BLaER1 (cell line): ENCODE results near the gene PIH1D2.

ENCODE experiments used
- H3K27ac ChIP-seq: shearing (Covaris generic); formaldehyde crosslinking; 2 replicates; pipeline ENCODE4 v1.8.1; 2022
- H3K27me3 ChIP-seq: shearing (Covaris generic); formaldehyde crosslinking; 2 replicates; pipeline ENCODE4 v1.8.1; 2022
- H3K36me3 ChIP-seq: shearing (Covaris generic); formaldehyde crosslinking; 2 replicates; pipeline ENCODE4 v1.8.1; 2022
- H3K4me1 ChIP-seq: shearing (Covaris generic); formaldehyde crosslinking; 2 replicates; pipeline ENCODE4 v1.8.1; 2022
- H3K4me2 ChIP-seq: shearing (Covaris generic); formaldehyde crosslinking; 2 replicates; pipeline ENCODE4 v1.8.1; 2022
- H3K4me3 ChIP-seq: shearing (Covaris generic); formaldehyde crosslinking; 2 replicates; pipeline ENCODE4 v1.8.1; 2022
- H3K9ac ChIP-seq: shearing (Covaris generic); formaldehyde crosslinking; 2 replicates; pipeline ENCODE4 v1.8.1; 2022
- H3K9me3 ChIP-seq: shearing (Covaris generic); formaldehyde crosslinking; 2 replicates; pipeline ENCODE4 v1.8.1; 2022
- H4K20me1 ChIP-seq: shearing (Covaris generic); formaldehyde crosslinking; 2 replicates; pipeline ENCODE4 v1.8.1; 2022
- Cebpa-rat ChIP-seq: shearing (Covaris generic); IDR thresholded peaks from 2 replicates; pipeline ENCODE4 v1.8.1; 2022

The PIH1D2 gene, protein sequence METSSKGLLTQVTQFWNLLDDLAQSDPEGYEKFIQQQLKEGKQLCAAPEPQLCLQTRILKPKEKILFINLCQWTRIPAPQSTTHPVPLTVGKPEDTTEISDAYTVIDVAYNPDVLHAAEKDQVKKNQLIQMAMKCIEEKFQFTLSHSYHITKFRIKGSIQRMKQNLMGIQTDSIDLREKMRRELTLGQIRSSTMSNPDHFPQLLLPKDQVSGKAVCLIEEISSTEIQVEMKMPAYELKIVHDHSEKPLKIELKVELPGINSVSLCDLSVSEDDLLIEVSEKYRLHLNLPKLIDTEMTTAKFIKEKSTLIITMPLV

DNA sequence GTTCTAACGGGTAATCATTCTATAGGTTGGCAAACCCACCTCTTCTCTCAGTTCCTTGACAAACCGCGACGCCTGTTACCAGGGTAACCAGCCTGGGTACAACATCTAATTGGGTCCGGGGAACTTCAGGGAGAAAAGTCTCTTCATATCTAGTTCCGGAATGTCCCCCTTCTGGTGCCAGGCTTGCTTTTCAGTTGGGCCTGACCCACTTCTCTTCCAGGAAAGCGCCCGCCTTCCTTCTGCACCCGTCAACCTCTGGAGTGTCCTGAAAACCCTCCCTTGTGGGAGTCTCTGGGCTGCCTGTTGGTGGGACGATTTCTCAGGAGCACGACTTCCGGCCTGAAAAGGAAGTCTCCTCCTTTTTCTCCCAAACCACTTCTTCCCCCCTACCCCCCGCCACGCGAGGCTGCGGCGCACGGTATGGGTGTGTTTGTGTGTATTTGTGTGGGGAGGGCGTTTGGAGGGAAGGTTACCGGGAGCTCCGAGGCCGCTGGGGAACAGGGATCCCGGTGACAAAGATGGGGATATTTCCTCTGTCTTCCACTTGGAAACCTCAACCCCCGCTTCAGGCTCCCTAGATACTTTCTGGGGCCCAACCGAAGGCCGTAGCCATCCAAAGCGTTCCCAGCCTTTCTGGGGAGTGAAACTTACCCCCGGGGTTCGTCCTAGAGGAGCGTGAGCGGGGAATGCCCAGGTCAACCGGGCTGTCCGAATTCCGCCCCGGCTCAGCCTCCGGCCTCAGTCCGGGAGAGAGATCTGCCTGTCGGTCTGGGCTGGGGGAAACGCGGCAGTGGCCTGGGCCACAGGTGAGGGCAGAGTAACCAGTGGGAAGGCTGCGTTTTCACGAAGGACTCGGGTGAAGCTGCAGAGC is at the start of gene PIH1D2, which contains the start of gene NKAPD1:
PIH1D2 (minus strand) TSS at position 77 of the 871 bp plus-strand sequence. CDS start 843 bp downstream, outside the sequence.
NKAPD1 (plus strand) TSS at position 359 of the 871 bp plus-strand sequence. CDS start 1,276 bp downstream, outside the sequence.
- Histone ChIP-seq H3K36me3 (peaks cover 37% of the 10 kb centered on the region), H3K9me3 (no peaks in the 10 kb centered on the region)

DNA sequence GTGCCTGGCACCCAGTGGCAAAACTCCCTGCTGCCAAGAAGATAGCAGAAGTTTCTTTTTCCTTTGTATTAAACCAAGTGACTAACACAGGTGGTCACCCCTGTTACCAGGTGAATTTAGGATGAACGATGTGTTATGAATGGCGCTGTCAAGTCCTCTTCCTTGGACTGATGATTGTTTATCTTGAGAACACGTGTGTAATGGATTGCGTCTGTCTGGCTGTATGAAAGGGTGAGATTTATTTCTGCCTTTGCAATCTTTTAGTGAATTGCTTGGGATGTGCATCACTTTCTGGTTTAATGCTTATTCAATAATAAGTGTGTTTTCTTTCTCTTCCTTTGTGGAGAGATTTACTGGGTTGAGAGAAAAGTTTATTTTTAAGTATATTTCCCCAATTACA is 49.3 kb upstream of the PIH1D2 start:
- TF ChIP-seq Cebpa-rat, result no peak
- Histone ChIP-seq H3K4me3 (no peak overlapping the region), H3K27me3 (no peaks in the 10 kb centered on the region), H3K4me1 (no peaks in the 10 kb centered on the region), H3K27ac (no peak overlapping the region), H3K9ac (no peak overlapping the region), H3K4me2 (no peak overlapping the region), H3K36me3 (peaks cover 7% of the 10 kb centered on the region), H3K9me3 (no peaks in the 10 kb centered on the region), H4K20me1 (no peaks in the 10 kb centered on the region)

More for the DNA sequence above, at the start of gene PIH1D2, which contains the start of gene NKAPD1:
- H3K9ac ChIP-seq, result peak within 1 kb of the TSS; percentile 97
- H3K27ac ChIP-seq, result peak within 1 kb of the TSS; percentile 97
- TF ChIP-seq Cebpa-rat, result no peak
- no peaks in the 10 kb centered on the region for H4K20me1 ChIP-seq
- no peaks in the 10 kb centered on the region for H3K27me3 ChIP-seq
- peak within 1 kb of the TSS; percentile 80 for H3K4me2 ChIP-seq
- H3K4me3 ChIP-seq, result peak within 1 kb of the TSS; percentile 98
- H3K4me1 ChIP-seq, result peaks cover 28% of the 10 kb centered on the region

DNA sequence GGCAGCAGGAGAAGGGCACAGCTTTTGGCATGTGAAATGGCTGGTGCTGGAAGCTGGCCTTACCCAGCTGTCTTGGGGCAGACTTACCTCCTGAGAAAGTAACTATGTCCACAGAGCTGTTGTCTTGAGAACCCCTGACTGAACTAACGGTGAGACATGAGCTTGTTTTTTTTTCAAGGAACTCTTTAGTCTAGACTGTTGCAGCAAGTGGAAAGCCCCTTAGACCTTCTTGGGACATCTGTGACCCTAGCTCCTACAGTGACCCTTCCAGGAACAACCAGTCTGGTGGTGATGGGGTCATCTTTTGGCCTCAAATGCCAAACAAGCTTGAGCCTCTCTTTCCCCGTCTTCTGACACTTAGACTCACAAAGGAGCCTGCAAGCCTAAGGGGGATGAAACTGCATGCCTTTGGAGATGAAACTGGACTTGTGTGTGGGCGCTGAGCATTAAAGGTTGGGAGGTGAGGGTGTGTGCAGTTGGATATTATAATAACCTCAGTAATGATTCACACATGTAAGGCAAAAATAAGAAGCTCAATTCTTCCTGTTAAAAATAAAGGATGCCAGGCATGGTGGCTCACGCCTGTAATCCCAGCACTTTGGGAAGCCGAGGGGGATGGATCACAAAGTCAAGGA is 48.3 kb upstream of the PIH1D2 start:
- Histone ChIP-seq H3K36me3 (peaks cover 7% of the 10 kb centered on the region), H3K9me3 (no peaks in the 10 kb centered on the region), H3K27me3 (no peaks in the 10 kb centered on the region), H3K4me2 (no peak overlapping the region), H3K4me1 (no peaks in the 10 kb centered on the region), H3K4me3 (no peak overlapping the region), H4K20me1 (no peaks in the 10 kb centered on the region), H3K27ac (no peak overlapping the region), H3K9ac (no peak overlapping the region)
- TF ChIP-seq Cebpa-rat, result no peak

DNA sequence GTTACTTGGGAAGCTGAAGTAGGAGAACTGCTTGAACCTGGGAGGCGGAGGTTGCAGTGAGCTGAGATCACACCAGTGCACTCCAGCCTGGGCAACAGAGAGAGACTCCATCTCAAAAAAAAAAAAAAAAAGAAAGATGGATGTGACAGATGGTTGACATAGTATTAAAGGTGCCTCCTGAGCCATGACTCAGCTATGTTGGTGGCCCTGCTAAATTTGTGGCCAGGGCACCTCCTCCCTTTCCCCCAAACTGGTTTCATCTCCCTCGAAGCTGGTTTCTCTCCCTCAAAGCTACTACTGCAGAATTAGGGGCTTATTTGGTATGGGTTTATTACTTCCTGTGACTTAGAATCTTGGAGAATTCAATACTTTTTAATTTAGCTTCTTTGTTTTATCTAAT is 44.4 kb upstream of the PIH1D2 start:
- H4K20me1 ChIP-seq, result no peaks in the 10 kb centered on the region
- H3K9ac ChIP-seq, result no peak overlapping the region
- H3K27me3 ChIP-seq, result no peaks in the 10 kb centered on the region
- TF ChIP-seq Cebpa-rat, result no peak
- no peak overlapping the region for H3K4me3 ChIP-seq
- H3K4me1 ChIP-seq, result peaks cover 5% of the 10 kb centered on the region; the same call in 1 of the 2 replicates
- H3K36me3 ChIP-seq, result peaks cover 7% of the 10 kb centered on the region
- no peaks in the 10 kb centered on the region for H3K9me3 ChIP-seq
- H3K4me2 ChIP-seq, result no peak overlapping the region
- H3K27ac ChIP-seq, result no peak overlapping the region

DNA sequence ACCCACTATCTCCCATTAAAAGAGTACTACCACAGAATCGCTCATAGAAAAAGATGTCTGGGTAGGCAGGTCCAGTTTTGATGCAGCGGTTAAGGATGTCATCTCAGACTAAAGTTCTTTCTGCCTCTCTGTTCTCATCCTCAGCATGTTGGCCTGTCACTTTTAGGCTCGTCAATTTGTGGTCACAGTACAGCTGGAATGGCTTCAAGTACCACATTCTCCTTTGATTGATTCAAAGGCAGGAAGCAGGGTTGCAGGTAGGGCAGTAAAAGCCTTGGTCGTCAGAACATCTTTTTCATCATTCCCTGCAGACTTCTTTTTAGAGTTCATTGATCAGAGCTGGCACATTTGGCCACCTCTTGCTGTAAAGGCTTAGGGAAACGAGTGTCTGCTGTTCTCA is 41.6 kb upstream of the PIH1D2 start:
- Histone ChIP-seq H3K36me3 (peaks cover 7% of the 10 kb centered on the region), H4K20me1 (no peaks in the 10 kb centered on the region), H3K27me3 (no peaks in the 10 kb centered on the region), H3K4me3 (no peak overlapping the region), H3K9me3 (no peaks in the 10 kb centered on the region), H3K27ac (no peak overlapping the region), H3K9ac (no peak overlapping the region), H3K4me2 (no peak overlapping the region), H3K4me1 (peaks cover 5% of the 10 kb centered on the region; the same call in 1 of the 2 replicates)
- TF ChIP-seq Cebpa-rat, result no peak

DNA sequence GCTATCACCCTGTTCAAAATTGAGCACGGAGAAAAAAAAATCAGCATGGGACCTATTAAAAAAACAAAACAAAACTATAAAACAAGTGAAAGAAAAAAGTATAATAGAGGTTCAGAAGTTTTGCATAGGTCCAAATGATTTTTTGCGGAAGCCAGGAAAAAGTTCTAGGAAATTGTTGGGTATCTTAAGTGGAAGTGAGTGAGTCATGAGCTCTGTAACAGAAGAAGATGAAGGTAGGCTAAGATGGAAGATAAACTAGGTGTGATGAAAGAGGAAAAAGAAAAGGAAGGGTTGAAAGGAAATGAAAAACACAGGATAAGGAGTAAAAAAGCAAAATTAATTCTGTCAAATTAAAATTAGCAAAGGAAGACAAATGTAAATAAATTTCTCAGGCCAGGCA is 40.6 kb upstream of the PIH1D2 start:
- Histone ChIP-seq H3K4me1 (peaks cover 5% of the 10 kb centered on the region; the same call in 1 of the 2 replicates), H4K20me1 (no peaks in the 10 kb centered on the region), H3K4me3 (no peak overlapping the region), H3K36me3 (peaks cover 4% of the 10 kb centered on the region), H3K9ac (no peak overlapping the region), H3K9me3 (no peaks in the 10 kb centered on the region), H3K27ac (no peak overlapping the region), H3K27me3 (no peaks in the 10 kb centered on the region), H3K4me2 (no peak overlapping the region)
- TF ChIP-seq Cebpa-rat, result no peak

DNA sequence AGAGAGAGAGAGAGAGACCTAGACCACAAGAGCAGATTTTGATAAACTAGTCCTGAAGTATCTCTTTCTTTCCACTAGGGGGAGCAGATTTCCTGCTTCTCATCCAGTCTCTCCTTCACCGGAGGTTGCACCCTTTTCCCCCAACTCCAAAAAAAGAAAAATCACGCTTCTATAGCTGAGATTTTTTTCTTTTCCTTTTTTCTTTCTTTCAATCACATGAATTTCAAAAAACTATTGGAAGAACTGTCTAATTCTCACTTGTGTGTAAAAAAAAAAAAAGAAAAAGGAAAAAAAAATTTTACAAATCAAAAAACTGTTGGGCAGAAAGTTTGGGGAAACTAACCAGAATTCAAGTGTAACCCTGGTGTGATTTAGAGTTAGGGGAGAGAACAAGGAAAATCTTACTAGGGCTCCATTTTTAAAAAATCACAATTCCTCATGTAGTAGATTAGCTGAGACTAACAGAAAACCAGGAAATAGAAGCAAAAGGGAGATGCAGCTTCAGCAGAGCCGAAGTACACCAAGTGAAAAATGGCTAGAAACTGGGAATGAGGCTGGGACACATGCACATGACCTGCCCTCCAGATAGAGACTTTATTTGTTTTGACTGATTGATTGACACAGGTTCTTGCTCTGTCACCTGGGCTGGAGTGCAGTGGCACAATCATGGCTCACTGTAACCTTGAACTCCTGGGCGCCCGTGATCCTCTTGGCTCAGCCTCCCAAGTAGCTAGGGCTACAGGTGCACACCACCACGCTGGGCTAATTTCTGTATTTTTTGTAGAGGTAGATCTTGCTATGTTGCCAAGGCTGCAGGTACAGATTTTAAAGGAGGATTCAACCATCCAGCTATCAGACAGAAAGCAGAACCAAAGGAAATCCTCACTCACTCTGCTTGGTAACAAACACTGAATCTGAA is 40.0 kb upstream of the PIH1D2 start:
- Histone ChIP-seq H3K4me1 (peaks cover 5% of the 10 kb centered on the region; the same call in 1 of the 2 replicates), H3K9me3 (no peaks in the 10 kb centered on the region), H3K9ac (no peak overlapping the region), H3K36me3 (no peaks in the 10 kb centered on the region), H3K27me3 (no peaks in the 10 kb centered on the region), H3K27ac (no peak overlapping the region), H4K20me1 (no peaks in the 10 kb centered on the region), H3K4me2 (no peak overlapping the region), H3K4me3 (no peak overlapping the region)
- TF ChIP-seq Cebpa-rat, result no peak

DNA sequence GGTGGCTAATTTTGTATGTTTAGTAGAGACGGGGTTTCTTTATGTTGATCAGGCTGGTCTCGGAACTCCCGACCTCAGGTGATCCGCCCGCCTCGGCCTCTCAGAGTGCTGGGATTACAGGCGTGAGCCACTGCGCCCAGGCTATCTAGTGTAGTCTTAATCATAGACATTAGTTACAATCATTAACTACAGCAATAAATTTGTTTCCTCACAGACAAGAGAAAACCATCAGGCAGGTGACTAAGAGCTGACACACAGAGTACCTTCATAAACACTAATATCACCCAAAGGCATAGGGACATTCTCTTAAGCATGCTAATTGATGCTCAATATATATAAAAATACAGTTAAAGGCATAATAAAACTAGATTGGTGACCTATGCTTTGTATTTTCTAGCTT is 32.3 kb upstream of the PIH1D2 start:
- TF ChIP-seq Cebpa-rat, result no peak
- Histone ChIP-seq H4K20me1 (no peaks in the 10 kb centered on the region), H3K4me2 (no peak overlapping the region), H3K9me3 (no peaks in the 10 kb centered on the region), H3K4me3 (no peak overlapping the region), H3K27ac (no peak overlapping the region), H3K9ac (no peak overlapping the region), H3K36me3 (no peaks in the 10 kb centered on the region; the same call in 1 of the 2 replicates), H3K4me1 (no peaks in the 10 kb centered on the region), H3K27me3 (no peaks in the 10 kb centered on the region)

DNA sequence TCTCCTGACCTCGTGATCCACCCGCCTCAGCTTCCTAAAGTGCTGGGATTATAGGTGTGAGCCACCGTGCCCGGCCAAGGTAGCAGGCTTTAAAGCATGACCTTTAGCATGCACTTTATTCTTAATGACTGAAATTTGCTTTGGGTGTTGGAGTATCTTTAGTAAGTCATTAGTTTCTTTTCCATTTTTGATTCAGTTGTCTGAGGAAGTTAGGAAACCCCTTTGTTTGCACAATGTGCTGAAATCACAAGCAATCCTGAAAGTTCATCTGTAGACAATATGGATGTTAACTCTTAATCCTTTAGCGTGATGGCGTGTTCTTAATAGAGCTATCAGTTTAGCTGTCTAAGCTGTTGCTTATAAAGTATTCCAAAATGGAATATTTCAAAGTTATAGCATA is 29.6 kb upstream of the PIH1D2 start:
- Histone ChIP-seq H3K4me1 (no peaks in the 10 kb centered on the region), H3K27ac (no peak overlapping the region), H4K20me1 (no peaks in the 10 kb centered on the region), H3K4me2 (no peak overlapping the region), H3K27me3 (no peaks in the 10 kb centered on the region), H3K9ac (no peak overlapping the region), H3K36me3 (no peaks in the 10 kb centered on the region; the same call in 1 of the 2 replicates), H3K9me3 (no peaks in the 10 kb centered on the region), H3K4me3 (no peak overlapping the region)
- no peak for TF ChIP-seq Cebpa-rat
